GM18499 (cell line): Measurements from ENCODE around the gene KLHL29.

ENCODE experiments used
- ATAC-seq: cut with Tn5 transposase; IDR thresholded peaks from one replicate; pipeline ENCODE4 v1.9.1; 2021; ENCODE audit warnings: moderate number of reproducible peaks; ENCODE audit not compliant: insufficient read depth, unreplicated experiment

The KLHL29 gene

GRCh38 chr2:23505218-23505983 lies 120.4 kb downstream of the KLHL29 start:
- no peak for ATAC-seq

- no peak for ATAC-seq
Observed at GRCh38 chr2:23505984-23506380, 121.0 kb downstream of the KLHL29 start.

GRCh38 chr2:23506531-23507266 lies 121.7 kb downstream of the KLHL29 start:
- ATAC-seq: no peak

GRCh38 chr2:23507267-23508065 lies 122.5 kb downstream of the KLHL29 start:
- no peak for ATAC-seq

GRCh38 chr2:23508066-23508390 lies 123.0 kb downstream of the KLHL29 start:
- no peak for ATAC-seq

- ATAC-seq: no peak
Observed at GRCh38 chr2:23509103-23509502, 124.1 kb downstream of the KLHL29 start.

- no peak for ATAC-seq
Observed at GRCh38 chr2:23509596-23510292, 124.8 kb downstream of the KLHL29 start.

GRCh38 chr2:23510471-23510870 lies 125.5 kb downstream of the KLHL29 start:
- ATAC-seq: no peak

GRCh38 chr2:23512778-23513177 lies 127.8 kb downstream of the KLHL29 start:
- no peak for ATAC-seq

- ATAC-seq: no peak
Observed at GRCh38 chr2:23513245-23513871, 128.4 kb downstream of the KLHL29 start.

- no peak for ATAC-seq
Observed at GRCh38 chr2:23513872-23514793, 129.2 kb downstream of the KLHL29 start.

GRCh38 chr2:23516520-23517256 lies 131.7 kb downstream of the KLHL29 start:
- no peak for ATAC-seq

- no peak for ATAC-seq
Observed at GRCh38 chr2:23518481-23519333, 133.7 kb downstream of the KLHL29 start.

- no peak for ATAC-seq
Observed at GRCh38 chr2:23519334-23519651, 134.3 kb downstream of the KLHL29 start.

GRCh38 chr2:23520256-23520655 lies 135.3 kb downstream of the KLHL29 start:
- ATAC-seq: no peak

GRCh38 chr2:23521060-23521459 lies 136.1 kb downstream of the KLHL29 start:
- no peak for ATAC-seq

- ATAC-seq: no peak
Observed at GRCh38 chr2:23522726-23523372, 137.9 kb downstream of the KLHL29 start.
